Measurements from ENCODE around the gene CCDC116.

Gene CCDC116

DNA sequence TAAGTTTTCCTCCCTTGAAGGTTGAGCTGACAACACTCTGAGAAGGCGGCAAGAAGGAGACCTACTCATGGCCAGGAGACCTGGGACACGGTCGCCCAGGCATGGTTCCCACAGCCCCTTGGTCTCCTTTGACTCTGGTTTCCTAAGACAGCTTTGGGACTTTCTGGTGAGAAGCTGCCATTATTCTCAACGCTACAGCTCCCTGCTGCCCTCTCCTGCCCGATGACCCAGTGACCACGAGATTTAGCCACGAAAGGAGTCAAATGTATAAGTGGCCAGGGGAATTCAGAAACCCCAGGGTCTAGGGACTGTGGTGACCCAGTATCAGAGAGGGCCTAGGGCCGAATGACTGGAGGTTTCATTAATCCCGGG is 8.8 kb downstream of the CCDC116 start:
- no peak overlapping the region for H2BK120ac ChIP-seq (ENCODE audit: insufficient read depth, low read length, poor library complexity)
- H3K79me1 ChIP-seq (ENCODE audit: low read length), result peaks cover 7% of the 10 kb centered on the region
- H4K91ac ChIP-seq (ENCODE audit: low read depth, low read length), result no peak overlapping the region
- H2AK5ac ChIP-seq (ENCODE audit: low read length), result no peak overlapping the region
- H3K18ac ChIP-seq (ENCODE audit: low read length), result no peak overlapping the region
- peak overlapping the region; percentile 96 for H3K4me2 ChIP-seq (ENCODE audit: low read length)
- peak overlapping the region; percentile 38 for H2BK5ac ChIP-seq (ENCODE audit: low read depth, low read length, poor library complexity)
- peaks cover 17 to 20% of the 10 kb centered on the region in 2 experiments for H3K36me3 ChIP-seq (ENCODE audit: control insufficient read depth in 1 of 2, insufficient read depth in 2 of 2, low read length in 2 of 2)
- H3K4ac ChIP-seq (ENCODE audit: low read depth, low read length), result no peak overlapping the region
- H3K23ac ChIP-seq (ENCODE audit: low read length), result no peak overlapping the region
- peak overlapping the region; percentile 73 for H3K4me3 ChIP-seq (ENCODE audit: low read depth, low read length)
- peaks cover 0 to 7% of the 10 kb centered on the region in 2 experiments for H3K4me1 ChIP-seq (ENCODE audit: control insufficient read depth in 1 of 2, insufficient read depth in 2 of 2, low read length in 2 of 2)
- H2AFZ ChIP-seq (ENCODE audit: insufficient read depth, low read length, poor library complexity), result peak overlapping the region; percentile 48
- peak overlapping the region; percentile 18 for H4K8ac ChIP-seq (ENCODE audit: low read depth, low read length)
- peak; percentile 77 to 84 for DNase-seq
- H3K14ac ChIP-seq (ENCODE audit: low read length), result peak overlapping the region; percentile 22
- H3K27ac ChIP-seq (ENCODE audit: low read depth, low read length), result no peak overlapping the region
- peaks cover 1% of the 10 kb centered on the region for H3K9me3 ChIP-seq (ENCODE audit: insufficient read depth, low read depth, low read length)
- WGBS (ENCODE audit: extremely low coverage, insufficient coverage, insufficient read length), result no CpG with 5 or more reads among the region's 9 CpGs
- no peaks in the 10 kb centered on the region for H3K27me3 ChIP-seq (ENCODE audit: insufficient read depth, low read length)
- peaks cover 6% of the 10 kb centered on the region for H3K79me2 ChIP-seq (ENCODE audit: control insufficient read depth, insufficient read depth, low read length, poor library complexity)
- H4K12ac ChIP-seq (ENCODE audit: low read depth, low read length), result peak overlapping the region; percentile 2
- H3K9ac ChIP-seq (ENCODE audit: low read length), result peak overlapping the region; percentile 66
- no peak overlapping the region for H2BK12ac ChIP-seq (ENCODE audit: low read length)

- Histone ChIP-seq H2BK120ac (ENCODE audit: insufficient read depth, low read length, poor library complexity) (peak within 1 kb of the TSS; percentile 55), H3K27me3 (ENCODE audit: insufficient read depth, low read length) (no peaks in the 10 kb centered on the region), H3K18ac (ENCODE audit: low read length) (peak within 1 kb of the TSS; percentile 91), H4K91ac (ENCODE audit: low read depth, low read length) (peak within 1 kb of the TSS; percentile 87), H4K8ac (ENCODE audit: low read depth, low read length) (peak within 1 kb of the TSS; percentile 80), H3K23ac (ENCODE audit: low read length) (no peak within 1 kb of the TSS), H3K36me3 (ENCODE audit: control insufficient read depth in 1 of 2, insufficient read depth in 2 of 2, low read length in 2 of 2) (peaks cover 17 to 22% of the 10 kb centered on the region in 2 experiments), H2BK12ac (ENCODE audit: low read length) (no peak within 1 kb of the TSS), H2AK5ac (ENCODE audit: low read length) (peak within 1 kb of the TSS; percentile 86), H3K9me3 (ENCODE audit: insufficient read depth, low read depth, low read length) (peaks cover 1% of the 10 kb centered on the region), H3K4me1 (ENCODE audit: control insufficient read depth in 1 of 2, insufficient read depth in 2 of 2, low read length in 2 of 2) (peaks cover 0 to 7% of the 10 kb centered on the region in 2 experiments), H3K4me3 (ENCODE audit: low read depth, low read length) (peak within 1 kb of the TSS; percentile 96), H3K79me1 (ENCODE audit: low read length) (peaks cover 7% of the 10 kb centered on the region), H3K79me2 (ENCODE audit: control insufficient read depth, insufficient read depth, low read length, poor library complexity) (peaks cover 6% of the 10 kb centered on the region), H3K14ac (ENCODE audit: low read length) (peak within 1 kb of the TSS; percentile 95), H3K27ac (ENCODE audit: low read depth, low read length) (peak within 1 kb of the TSS; percentile 81), H3K9ac (ENCODE audit: low read length) (peak within 1 kb of the TSS; percentile 78), H2BK5ac (ENCODE audit: low read depth, low read length, poor library complexity) (peak within 1 kb of the TSS; percentile 38), H3K4me2 (ENCODE audit: low read length) (peak within 1 kb of the TSS; percentile 96), H4K12ac (ENCODE audit: low read depth, low read length) (peak within 1 kb of the TSS; percentile 91), H2AFZ (ENCODE audit: insufficient read depth, low read length, poor library complexity) (peak within 1 kb of the TSS; percentile 80), H3K4ac (ENCODE audit: low read depth, low read length) (peak within 1 kb of the TSS; percentile 87)
- WGBS (ENCODE audit: extremely low coverage, insufficient coverage, insufficient read length), result no CpG with 5 or more reads among the region's 76 CpGs
- peak; percentile 99 to 100 for DNase-seq
Measured at GRCh38 chr22:21641789-21642583, 9.4 kb downstream of the CCDC116 start, which contains the start of gene SDF2L1. Gene SDF2L1, plus strand, starts transcription at chr22:21642302. Its CDS starts 35 bp downstream, at chr22:21642337.

DNA sequence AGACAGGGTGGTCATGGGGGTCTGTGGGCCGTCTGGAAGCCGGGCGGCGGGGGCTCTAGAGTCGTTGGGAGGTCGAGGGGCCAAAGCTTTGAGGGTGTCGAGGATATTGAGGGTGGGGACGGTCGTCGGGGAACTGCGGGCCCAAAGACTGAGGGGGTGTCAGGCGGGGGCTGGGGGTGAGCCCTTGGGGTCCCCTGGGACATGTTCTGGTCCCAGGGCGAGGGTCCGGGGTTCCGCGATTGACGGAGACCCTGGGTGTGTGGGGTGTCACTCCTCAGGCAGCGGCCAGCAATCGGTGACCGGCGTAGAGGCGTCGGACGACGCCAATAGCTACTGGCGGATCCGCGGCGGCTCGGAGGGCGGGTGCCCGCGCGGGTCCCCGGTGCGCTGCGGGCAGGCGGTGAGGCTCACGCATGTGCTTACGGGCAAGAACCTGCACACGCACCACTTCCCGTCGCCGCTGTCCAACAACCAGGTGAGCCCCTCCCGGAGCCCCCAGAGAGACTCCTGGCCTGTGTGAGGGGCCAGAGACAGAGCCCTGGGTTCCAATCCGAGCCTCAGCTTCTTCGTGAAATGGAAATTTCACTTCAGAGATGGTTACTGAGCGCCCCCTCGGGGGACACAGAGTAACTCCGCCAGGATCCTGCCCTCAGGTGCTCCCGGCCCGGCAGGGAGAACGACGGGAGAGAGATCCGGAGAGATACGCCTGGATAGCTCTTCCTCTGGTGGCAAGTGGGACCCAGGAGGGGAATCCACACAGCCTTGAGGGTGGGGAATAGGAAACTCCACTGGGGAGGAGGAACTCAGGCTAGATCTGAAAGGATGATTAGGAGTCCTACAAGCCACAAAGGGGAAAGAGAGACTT is 10.3 kb downstream of the CCDC116 start:
- Histone ChIP-seq H3K9ac (ENCODE audit: low read length) (peak overlapping the region; percentile 78), H2BK12ac (ENCODE audit: low read length) (no peak overlapping the region), H3K9me3 (ENCODE audit: insufficient read depth, low read depth, low read length) (peaks cover 1% of the 10 kb centered on the region), H2BK5ac (ENCODE audit: low read depth, low read length, poor library complexity) (peak overlapping the region; percentile 15), H3K4ac (ENCODE audit: low read depth, low read length) (peak overlapping the region; percentile 87), H3K4me1 (ENCODE audit: control insufficient read depth in 1 of 2, insufficient read depth in 2 of 2, low read length in 2 of 2) (peaks cover 0 to 7% of the 10 kb centered on the region in 2 experiments), H3K79me2 (ENCODE audit: control insufficient read depth, insufficient read depth, low read length, poor library complexity) (peaks cover 6% of the 10 kb centered on the region), H3K4me2 (ENCODE audit: low read length) (peak overlapping the region; percentile 89), H3K27me3 (ENCODE audit: insufficient read depth, low read length) (no peaks in the 10 kb centered on the region), H3K36me3 (ENCODE audit: control insufficient read depth in 1 of 2, insufficient read depth in 2 of 2, low read length in 2 of 2) (peaks cover 17 to 26% of the 10 kb centered on the region in 2 experiments), H2AK5ac (ENCODE audit: low read length) (peak overlapping the region; percentile 38), H3K27ac (ENCODE audit: low read depth, low read length) (peak overlapping the region; percentile 81), H3K18ac (ENCODE audit: low read length) (peak overlapping the region; percentile 91), H4K8ac (ENCODE audit: low read depth, low read length) (peak overlapping the region; percentile 80), H2AFZ (ENCODE audit: insufficient read depth, low read length, poor library complexity) (peak overlapping the region; percentile 80), H4K12ac (ENCODE audit: low read depth, low read length) (peak overlapping the region; percentile 91), H3K79me1 (ENCODE audit: low read length) (peaks cover 7% of the 10 kb centered on the region), H4K91ac (ENCODE audit: low read depth, low read length) (peak overlapping the region; percentile 87), H3K14ac (ENCODE audit: low read length) (peak overlapping the region; percentile 95), H3K4me3 (ENCODE audit: low read depth, low read length) (peak overlapping the region; percentile 96), H3K23ac (ENCODE audit: low read length) (no peak overlapping the region), H2BK120ac (ENCODE audit: insufficient read depth, low read length, poor library complexity) (peak overlapping the region; percentile 55)
- DNase-seq, result peak; percentile 79 to 82
- WGBS (ENCODE audit: extremely low coverage, insufficient coverage, insufficient read length), result no CpG with 5 or more reads among the region's 56 CpGs

Data from trophoblast cell (in vitro differentiated cells and primary cell).